HG03378 (cell line): ENCODE data around the gene BMP8A.
A peak's percentile ranks its signal among the peaks of the same experiment; 100 is the strongest.
"Not testable (repeated sequence)": the region's sequence is repeated elsewhere in the genome, so short reads cannot be mapped to it uniquely, and the experiment has no call there.

Source experiments
- ATAC-seq: cut with Tn5 transposase; IDR thresholded peaks from one replicate; pipeline ENCODE4 v1.9.1; 2021; ENCODE audit warnings: mild to moderate bottlenecking, moderate library complexity; ENCODE audit not compliant: unreplicated experiment

BMP8A gene

GRCh38 chr1:39525366-39526165, 34.1 kb downstream of the BMP8A start:
- ATAC-seq, result peak; percentile 85

GRCh38 chr1:39526466-39527189, 35.2 kb downstream of the BMP8A start:
- ATAC-seq, result no peak

- not testable (repeated sequence) for ATAC-seq
Measured at GRCh38 chr1:39527190-39527579, 35.7 kb downstream of the BMP8A start.

- ATAC-seq, result no peak
Measured at GRCh38 chr1:39528082-39528481, 36.6 kb downstream of the BMP8A start.

GRCh38 chr1:39529901-39530535, 38.6 kb downstream of the BMP8A start:
- ATAC-seq, result no peak

- no peak for ATAC-seq
Measured at GRCh38 chr1:39531526-39531925, 40.1 kb downstream of the BMP8A start.

GRCh38 chr1:39533442-39533841, 42.0 kb downstream of the BMP8A start:
- ATAC-seq, result no peak

- ATAC-seq, result no peak
Measured at GRCh38 chr1:39538531-39539251, 47.3 kb downstream of the BMP8A start.

- ATAC-seq, result no peak
Measured at GRCh38 chr1:39539252-39539790, 47.9 kb downstream of the BMP8A start.

- no peak for ATAC-seq
Measured at GRCh38 chr1:39540504-39541031, 49.1 kb downstream of the BMP8A start.

- no peak for ATAC-seq
Measured at GRCh38 chr1:39542924-39543323, 51.5 kb downstream of the BMP8A start.

GRCh38 chr1:39544327-39544726, 52.9 kb downstream of the BMP8A start:
- ATAC-seq, result no peak

- no peak for ATAC-seq
Measured at GRCh38 chr1:39545531-39545930, 54.1 kb downstream of the BMP8A start.

- no peak for ATAC-seq
Measured at GRCh38 chr1:39554277-39554676, 62.8 kb downstream of the BMP8A start.

- ATAC-seq, result no peak
Measured at GRCh38 chr1:39561279-39561678, 69.8 kb downstream of the BMP8A start.

- ATAC-seq, result no peak
Measured at GRCh38 chr1:39562886-39563285, 71.5 kb downstream of the BMP8A start.

- ATAC-seq, result no peak
Measured at GRCh38 chr1:39563669-39564068, 72.2 kb downstream of the BMP8A start.

GRCh38 chr1:39564340-39564739, 72.9 kb downstream of the BMP8A start:
- no peak for ATAC-seq

- no peak for ATAC-seq
Measured at GRCh38 chr1:39564941-39565340, 73.5 kb downstream of the BMP8A start.

GRCh38 chr1:39566441-39567137, 75.2 kb downstream of the BMP8A start:
- no peak for ATAC-seq
